Islet precursor cell (in vitro differentiated cells): ENCODE data around the gene RAPGEF4.

Experiments used
- DNase-seq: peaks from one replicate; pipeline ENCODE4 v3.0.0-alpha.2; 2018

Gene RAPGEF4

DNA sequence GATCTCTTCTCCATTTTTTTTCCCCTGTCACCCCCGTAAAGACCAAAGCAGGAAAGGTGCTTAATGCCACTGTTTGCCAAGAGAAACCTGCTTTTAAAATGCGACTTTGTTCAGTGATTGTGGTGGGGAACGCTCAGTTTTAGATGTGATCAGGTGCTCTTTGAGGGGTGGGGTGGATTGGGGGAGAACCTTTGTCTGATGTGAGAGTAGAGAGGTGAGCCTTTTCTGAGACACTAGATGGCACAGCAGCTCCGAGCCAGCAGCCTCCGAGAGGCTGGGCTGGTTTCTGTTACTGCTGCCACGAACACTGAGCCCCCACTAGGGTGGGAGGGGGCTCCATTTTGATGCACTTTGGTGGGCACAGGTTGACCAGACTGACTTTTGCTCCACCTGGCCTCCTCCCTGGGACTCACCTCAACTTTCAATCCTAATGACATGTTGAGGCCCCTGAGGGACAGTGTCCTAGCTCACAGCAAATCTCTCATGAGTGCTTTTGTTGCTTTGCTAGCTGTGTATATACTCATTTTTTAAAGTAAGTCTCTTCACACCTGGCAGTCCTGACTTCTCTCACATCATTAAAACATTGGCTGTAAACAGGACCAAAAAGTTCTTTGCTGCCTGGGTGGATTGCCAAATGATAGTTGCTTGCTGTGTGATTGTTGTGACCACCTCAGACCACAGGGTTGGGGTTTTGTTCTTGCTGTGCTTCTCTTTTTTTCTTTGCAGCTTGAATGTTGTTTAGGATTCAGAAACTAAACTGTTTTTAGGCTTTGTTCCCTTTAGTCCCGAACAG, 241.8 kb downstream of the RAPGEF4 start:
- no peak for DNase-seq

DNA sequence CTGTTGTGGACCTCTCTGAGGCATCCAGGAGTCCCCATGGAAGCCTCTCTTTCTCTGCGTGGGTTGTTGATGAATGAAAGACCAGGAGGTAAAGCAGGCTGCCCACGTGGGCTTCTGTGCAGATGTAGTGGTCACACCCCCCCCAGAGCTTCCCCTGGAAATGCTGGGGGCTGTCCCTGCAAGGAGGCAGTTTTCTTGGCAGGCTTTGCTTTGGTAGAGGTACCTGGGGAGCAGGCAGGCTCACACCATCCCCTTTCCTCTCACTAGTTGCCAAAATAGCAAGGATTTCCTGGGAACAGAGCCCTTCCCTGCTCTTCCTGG, 242.4 kb downstream of the RAPGEF4 start:
- no peak for DNase-seq

DNA sequence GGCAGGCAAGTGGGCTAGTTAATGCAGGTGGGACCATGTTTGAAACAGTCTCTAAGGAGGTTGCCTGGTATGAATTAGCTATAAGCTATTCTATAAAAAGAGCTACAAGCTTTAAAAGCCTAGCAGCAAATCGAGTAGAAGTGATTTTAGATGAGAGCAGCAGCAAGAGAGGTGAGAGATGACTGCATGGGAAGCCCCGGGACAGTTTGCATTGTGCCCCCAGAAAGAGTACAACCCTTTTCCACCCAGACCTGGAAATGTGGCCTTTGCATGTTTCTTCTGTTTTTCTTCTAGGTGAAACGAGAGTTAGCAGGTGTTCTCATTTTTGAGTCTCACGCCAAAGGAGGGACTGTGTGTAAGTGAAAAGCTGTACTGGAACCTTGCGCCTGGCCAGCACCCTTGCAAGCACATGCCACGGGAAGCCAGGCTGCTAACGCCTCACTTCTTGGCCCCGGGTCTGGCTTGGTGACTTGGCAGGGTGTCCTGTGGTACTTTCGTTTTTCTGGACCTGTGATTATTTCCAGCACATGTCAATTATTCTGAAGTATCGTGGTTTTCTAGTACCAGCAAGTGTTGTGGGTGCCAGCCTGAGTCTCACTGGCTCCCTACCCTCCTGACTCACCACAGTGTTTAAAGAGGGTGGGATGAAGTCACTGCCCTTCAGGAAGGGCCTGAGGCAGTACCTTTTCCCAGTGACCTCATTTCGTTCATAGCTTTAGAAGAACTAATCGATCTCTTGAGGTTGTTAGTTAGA, 249.7 kb downstream of the RAPGEF4 start:
- peak; percentile 85 for DNase-seq

DNA sequence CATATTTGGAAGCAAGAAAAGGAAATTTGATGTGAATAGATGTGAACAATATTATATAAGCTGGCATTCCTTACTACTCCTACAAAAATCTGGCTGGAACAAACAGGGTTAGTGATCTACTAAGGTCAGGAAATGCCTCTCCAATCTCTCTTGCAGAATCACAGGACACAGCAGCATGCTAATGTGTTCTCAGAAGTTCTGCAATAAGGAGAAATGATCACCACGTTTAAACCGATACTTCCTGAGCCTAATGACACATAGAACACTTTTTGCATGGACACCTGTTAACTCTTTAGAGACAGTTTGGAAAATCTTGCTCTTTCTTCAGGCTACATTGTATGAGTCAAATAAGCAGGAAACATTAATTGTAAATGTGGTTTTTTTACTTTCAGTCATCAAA, 250.4 kb downstream of the RAPGEF4 start:
- DNase-seq = no peak

DNA sequence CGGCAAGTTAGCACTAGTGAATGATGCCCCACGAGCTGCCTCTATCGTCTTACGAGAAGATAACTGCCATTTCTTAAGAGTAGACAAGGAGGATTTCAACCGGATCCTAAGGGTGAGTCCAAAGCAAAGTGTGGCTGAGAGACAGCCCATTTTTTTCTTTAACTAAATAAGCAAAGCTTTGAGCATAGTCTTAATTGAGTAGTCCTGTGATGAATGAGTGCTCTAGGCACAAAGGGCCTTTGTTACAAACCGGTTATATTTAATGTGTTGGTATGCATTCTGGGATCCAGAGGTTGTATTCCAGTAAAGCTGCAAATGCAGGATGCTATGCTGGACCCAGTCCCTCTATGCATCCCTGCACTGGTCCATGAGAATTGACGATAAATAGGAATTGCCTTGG, 253.1 kb downstream of the RAPGEF4 start:
- DNase-seq = no peak

DNA sequence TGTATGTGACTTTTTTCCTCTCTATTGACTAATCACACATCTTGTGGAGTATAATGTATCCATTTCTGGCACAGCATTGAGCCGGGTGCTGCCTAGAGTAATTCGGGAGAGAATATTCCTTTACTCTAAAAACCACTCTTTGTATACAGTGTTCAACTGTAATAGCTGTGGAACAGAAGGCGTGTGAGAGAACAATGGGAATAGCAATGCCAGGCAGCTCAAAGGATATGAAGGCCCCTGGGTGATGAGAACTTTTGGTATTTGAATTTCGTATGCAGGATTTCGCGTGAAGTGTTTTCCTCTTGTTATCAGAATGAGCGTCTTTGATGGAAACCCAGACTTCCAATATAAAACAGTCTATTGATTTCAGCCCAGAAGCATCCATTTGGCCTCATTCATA, 255.4 kb downstream of the RAPGEF4 start:
- DNase-seq = no peak

DNA sequence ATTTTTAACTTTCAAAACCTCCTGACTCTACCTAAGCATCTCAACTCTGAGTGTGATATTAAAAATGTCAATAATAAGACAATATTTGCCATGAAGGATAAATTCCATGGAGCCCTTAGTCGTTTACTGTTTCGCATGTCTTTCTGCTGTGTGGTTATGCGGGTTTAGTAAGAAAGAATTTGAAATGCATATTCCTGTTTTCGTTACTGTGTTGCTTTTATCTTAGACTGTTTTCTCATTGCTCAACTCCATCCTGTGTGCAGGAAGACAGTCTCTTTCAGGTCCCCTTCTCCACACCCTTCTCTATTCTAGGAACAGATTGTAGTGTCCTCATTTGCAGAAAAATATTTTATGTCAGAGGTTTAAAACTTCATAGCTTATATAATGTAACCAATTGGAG, 257.5 kb downstream of the RAPGEF4 start:
- no peak for DNase-seq

DNA sequence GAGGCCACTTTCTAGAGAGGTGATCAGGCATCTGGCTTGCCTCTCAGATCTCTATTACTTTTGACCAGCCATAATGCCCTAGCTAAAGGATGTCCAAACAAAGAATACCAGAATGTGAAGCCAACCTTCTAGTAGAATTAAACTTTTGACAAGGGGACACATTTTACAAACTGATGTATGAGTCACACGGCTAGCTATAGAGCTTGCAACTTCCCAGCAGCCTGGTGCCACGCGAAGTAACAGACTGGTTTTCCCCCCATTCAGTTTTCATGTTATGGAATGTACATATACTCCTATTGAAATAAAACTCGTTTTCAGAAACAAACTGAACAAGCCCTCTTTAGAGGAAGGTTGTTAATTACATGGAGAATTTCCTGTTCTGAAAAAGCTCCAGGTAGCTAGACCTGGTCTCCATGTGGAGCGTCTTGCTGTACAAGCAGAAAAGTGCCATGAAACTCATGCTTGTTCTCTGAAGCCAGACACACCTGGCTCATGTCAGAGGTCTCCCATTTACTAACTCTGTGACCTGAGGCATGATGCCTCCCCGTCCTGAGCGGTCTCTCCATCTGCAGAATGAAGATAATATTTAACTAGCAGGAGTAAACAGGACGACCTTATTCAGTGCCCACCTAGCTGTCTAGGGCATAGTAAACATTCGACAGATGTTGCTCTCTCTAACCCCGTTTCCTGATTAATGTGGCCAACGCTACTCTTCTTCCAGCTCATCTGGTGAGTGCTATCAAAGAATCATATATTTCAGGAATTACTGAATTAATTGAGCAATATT, 258.5 kb downstream of the RAPGEF4 start:
- no peak for DNase-seq

DNA sequence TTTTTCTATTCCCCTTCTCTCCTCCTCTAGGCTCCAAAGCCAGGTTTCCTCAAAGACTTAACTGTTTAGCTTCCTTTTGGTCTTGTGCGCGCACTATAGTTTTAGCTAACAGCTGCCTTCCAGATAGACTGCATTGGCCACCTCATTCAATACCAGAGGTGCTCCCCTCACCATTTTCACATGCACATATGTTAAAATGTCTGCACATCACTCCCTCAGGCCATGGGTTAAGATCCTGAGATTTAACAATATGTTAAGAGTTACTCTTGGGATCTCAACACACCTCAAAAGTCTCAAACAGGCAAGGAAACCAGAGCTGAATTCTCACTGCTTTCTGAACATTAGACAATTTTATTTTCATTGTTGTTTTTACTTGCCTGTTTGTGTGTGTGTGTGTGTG, 259.2 kb downstream of the RAPGEF4 start:
- DNase-seq = no peak

DNA sequence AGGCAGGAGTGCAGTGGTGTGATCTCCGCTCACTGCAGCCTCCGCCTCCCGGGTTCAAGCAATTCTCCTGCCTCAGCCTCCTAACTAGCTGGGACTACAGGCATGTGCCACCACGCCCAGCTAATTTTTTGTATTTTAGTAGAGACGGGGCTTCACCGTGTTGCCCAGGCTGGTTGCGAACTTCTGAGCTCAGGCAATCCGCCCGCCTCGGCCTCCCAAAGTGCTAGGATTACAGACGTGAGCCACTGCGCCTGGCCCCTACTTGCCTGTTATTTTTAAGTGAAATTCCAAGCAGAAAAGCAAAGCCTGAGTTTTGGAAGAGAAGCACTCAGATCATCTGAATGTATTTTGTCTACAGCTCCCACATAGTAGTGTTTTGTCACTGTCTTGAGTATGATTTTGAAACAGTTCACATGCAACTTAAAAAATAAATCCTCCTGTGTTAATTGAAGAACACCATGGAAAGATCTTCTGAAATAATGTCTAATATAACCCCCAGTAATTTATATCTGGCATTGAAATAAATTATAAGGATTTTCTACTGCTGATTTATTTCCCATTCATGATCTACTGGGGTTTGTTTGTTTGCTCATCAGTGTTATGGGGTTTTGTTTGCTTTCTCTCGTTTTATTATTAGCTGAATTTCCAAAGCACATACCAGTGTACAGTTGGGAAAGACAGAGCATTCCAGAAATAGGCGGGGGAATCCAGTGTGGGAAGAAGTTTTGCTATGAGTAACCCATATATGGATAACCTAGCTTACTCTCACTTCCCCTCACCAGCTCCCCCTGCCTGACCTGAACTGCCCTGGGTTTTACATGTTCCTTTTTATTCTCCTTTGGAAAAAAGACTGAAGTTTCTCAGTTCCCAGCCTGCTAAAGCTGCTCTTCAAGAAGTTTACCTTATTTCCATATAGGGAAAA, 259.9 kb downstream of the RAPGEF4 start:
- peak; percentile 77 for DNase-seq

DNA sequence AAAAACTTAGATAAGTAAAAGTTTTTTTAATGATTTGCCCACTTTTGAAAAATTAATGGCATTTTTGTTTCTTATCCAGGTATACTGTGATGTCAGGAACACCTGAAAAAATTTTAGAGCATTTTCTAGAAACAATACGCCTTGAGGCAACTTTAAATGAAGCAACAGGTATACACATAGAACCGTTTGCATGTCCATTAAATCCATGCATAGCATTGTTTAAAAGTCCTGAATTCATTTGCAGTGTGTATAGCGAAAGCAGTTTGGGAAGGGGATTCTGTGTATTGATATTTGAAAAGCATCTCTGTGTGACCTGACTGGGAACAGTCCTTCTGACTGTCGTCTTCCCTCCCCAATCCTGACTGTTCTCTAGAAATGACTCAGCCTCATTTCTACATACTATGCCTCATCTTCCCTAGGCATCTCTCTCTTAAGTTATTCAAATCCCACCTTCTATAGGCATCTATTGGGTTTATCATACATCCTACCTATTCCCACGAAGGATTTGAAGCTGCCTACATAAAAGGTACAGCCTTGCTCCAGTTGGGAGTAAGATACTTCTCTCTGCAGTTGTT, 260.8 kb downstream of the RAPGEF4 start:
- no peak for DNase-seq

DNA sequence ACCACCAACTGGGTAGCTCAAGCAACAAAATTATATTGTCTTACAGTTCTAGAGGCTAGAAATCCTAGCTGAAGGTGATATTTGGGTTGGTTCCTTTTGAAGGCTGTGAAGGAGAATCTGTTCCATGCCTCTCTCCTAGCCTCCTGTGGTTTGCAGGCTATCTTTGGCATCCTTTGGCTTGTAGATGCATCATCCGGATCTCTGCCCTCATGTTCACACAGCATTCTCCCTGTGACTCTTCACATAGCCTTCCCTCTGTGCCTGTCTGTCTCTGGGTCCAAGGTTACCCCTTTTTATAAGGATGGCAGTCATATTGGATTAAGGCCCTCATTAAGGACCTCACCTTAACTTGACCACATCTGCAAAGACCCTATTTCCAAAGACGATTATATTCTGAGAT, 261.4 kb downstream of the RAPGEF4 start:
- DNase-seq = no peak

DNA sequence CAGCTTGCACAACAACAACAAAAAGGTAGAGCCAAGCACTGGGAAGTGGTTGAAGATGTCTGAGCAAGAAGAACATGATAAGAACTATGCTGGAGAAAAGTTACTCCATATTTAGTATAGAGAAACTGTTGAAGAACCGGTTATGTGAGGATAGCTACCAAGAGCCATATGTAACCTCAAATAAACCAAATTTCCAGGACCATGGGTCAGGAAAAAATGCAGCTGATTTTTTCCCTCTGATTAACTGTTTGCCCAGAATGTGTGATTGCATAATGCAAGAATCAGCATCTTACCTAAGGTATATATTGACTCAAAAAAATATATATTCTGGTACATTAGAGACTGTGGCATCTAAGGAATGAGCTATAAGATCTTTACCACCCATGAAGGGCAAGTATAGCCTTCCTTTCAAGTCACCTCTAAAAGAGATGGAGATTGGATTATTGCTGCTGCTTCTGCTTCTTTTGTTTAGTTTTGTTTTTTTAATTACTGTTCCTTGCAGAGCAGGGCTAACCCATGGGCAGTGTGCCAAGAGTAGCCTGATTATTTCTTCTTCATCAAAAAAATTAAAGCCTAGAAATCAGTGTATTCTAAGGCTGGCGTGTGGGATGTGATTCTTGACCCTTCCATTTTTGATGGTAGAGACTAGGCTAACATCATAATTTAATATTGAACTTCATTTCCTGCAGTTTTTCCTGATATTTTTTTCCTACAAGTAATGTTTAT, 263.1 kb downstream of the RAPGEF4 start:
- DNase-seq = no peak

DNA sequence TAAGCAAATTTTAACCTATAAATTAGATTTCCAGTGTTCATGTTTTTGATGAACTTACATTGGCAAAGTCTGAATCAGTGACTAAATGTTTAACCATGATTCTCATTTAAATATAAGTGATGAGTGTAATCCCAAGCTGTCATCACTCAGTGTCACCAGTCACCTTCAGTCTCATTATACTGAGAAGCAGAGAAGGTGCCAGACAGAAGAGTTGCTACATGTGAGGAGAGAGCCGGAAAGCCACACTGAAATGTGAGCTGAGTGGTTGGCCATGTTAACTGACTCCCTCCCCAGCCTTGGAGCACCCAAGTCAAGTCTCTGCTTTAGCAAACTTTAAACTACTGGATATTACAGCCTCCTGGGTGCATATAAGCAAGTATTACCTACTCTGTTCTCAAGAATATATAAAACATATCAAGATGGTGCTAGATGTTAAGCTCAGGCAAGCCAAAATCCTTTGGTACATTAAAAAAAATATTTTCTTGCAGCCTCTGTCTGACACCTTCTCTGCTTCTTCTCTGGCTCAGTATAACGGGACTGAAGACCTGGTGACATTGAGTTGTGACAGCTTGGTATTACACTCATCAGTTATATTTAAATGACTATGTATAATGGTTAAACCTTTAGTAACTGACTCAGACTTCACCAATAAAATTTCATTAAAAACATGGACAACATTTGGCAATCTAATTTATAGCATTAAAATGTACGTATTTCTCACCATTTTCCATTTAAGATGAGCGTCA, 264.2 kb downstream of the RAPGEF4 start:
- DNase-seq = no peak

DNA sequence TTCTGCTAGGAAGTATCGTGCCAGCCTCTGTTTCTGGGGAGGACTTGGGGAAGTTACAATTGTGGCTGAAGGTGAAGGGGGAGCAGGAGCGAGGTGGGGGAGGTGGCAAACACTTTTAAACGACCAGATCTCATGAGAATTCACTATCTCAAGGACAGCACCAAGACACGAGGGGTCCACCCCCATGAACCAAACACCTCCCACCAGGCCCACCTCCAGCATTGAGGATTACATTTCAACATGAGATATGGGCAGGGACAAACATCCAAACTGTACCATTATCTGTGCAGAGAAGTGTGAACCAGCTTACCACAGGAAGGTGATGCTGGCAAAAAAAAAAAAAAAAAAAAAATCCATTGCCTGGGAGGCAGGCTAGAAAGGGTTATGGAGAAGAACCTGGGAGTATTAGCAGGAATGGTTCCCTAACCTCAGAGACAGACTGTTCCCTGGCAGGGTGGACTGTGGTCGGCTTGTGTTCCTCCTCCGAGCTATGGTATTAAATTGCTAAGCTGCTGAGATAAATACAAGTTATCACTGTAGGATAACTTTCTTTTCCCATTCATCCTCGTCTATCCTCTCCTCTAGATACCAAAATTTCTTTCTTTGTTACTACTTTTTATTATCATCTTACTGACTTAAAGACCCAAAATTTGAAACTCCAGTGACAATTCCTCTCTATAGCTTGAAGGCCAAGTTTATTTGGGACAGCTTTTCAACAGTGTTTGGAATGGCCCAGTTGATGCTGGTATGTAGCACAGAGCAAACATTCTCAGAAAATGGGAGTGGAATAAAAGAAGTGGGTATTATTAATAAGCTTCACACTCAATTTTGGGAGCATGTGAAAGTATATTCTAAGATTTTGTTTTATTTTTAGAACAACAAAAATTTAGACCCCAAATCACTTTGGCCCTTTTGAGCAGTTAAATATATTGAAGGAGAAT, 266.3 kb downstream of the RAPGEF4 start:
- no peak for DNase-seq

DNA sequence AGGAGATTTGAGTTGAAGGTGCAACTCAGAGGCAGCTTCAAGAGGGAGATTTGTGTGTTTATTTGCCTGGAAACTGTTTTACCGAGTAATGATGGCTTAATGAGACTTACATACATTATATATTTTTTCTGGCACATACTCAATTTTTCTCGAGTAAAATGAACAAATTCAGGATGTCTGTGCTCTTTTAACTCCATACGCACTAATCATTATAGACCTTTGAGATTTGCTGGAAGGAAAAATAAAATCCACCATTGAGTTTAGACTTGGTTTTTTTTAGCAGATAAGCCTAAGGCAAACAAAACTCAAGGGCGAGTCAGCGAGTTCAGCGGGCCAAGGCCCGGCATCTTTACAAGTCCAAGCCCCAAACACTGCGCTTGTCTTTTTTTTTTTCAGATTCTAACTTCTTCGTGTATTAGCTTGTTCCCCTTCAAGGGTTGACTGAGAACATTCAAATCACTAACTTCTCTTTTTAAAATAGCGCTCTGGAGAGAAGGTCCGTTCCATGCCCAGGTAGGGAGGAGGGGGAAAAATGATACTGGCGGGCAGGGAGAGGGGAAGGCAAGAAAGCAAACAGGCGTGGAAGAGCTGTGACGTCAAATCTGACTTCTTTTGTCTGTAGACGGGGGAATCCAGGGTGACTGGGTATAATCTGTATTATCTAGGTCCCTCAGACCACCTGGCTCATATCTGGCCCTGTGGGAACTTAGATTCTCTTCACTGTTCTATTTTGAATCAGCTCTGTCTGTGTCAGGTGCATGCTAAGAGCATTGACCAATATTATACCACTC, 267.3 kb downstream of the RAPGEF4 start:
- no peak for DNase-seq

DNA sequence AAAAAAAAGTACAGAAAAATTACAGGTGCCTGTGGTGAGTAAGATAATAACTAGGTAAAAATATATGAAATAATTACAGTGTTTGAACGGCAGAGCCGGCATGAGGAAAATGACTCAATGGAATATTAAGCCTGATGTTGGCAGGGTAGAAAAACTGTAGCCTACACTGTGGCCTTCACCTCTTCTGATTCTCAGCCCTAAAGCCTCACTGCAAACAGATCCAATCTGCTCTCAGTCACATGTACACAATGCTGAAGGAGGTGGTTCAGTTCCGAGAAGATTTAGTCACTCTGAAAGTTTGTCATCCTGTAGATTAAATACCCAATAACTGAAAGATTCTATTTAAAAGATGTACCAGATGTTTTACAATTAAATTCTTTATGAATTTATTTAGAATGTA, 273.1 kb downstream of the RAPGEF4 start:
- DNase-seq = no peak

DNA sequence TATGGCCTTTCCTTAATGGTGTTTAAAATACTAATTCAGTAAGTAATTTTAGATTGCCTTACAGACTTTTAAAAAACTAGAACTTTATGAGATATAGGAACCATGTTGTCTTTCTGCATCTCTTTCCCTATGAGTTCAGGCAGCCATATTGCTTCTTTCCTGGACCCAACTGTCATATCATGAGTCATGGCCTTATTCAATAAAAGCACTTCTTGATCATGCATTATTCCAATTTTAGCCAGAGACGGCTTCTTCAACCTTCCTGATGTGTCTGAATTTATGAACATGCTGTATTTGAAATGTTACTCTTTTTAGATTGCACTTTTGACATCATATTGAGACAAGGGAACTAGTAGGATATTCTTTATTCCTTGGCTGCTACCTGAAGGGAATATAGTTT, 274.6 kb downstream of the RAPGEF4 start:
- DNase-seq = no peak

DNA sequence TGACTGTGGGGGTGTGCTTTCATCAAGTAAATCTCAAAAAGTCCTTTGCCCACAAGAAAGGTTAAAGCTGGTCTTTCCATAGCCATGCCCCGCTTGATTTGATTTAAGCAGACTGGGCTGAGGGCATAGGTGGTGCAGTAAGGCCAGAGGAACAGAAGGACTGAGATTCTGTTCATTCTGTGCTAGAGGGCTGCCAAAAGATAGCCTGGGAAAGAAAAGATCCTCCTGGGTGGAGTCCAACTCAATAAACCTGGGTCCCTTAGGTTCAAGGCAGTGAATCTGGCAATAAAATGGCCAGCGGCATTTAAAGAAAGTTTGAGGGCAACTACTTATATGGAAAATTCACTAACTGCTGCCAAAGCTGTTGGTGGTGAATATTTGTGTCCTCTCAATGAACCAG, 280.8 kb downstream of the RAPGEF4 start:
- DNase-seq = no peak
